Left lung (tissue), 10 donors: ENCODE data around the gene C19orf38. TPM values are rescaled to one million over a fixed set of nuclear protein-coding genes. Genes with fewer than 3 reads are reported as not detected.
"Not testable (repeated sequence)": the region's sequence is repeated elsewhere in the genome, so short reads cannot be mapped to it uniquely, and the experiment has no call there.

Source experiments
- ATAC-seq: fragments of 200-7000 bp; cut with Tn5 transposase; one replicate; pipeline ENCODE4 v1.9.1; 2020; ENCODE audit warnings: moderate library complexity
- DNase-seq, 4 donors: peaks; one replicate each; pipeline ENCODE4 v3.0.0-alpha.2; 2013 to 2020
- H3K27ac ChIP-seq, 2 donors: fragments of 200-600 bp; sonication (generic) in 1 of 2; one replicate each; pipeline versions ENCODE4 v1.5.0 to v1.8.0; 2020 to 2021
- H3K27me3 ChIP-seq, 2 donors: fragments of 200-600 bp; sonication (generic) in 1 of 2; one replicate each; pipeline versions ENCODE4 v1.5.0 to v1.8.0; 2020 to 2021
- H3K36me3 ChIP-seq, 2 donors: fragments of 200-600 bp; sonication (generic) in 1 of 2; one replicate each; pipeline versions ENCODE4 v1.5.0 to v1.8.0; 2020 to 2021
- H3K4me1 ChIP-seq, 2 donors: fragments of 200-600 bp; one replicate each; pipeline ENCODE4 v1.8.0; 2021
- H3K4me3 ChIP-seq, 2 donors: fragments of 200-600 bp; sonication (generic) in 1 of 2; one replicate each; pipeline versions ENCODE4 v1.5.0 to v1.8.0; 2020 to 2021; ENCODE audit warnings: mild to moderate bottlenecking in 1 of 2
- H3K9me3 ChIP-seq, 2 donors: fragments of 200-600 bp; sonication (generic) in 1 of 2; one replicate each; pipeline versions ENCODE4 v1.5.0 to v1.8.0; 2020 to 2021
- CTCF ChIP-seq, 2 donors: fragments of 200-600 bp; sonication (generic) in 1 of 2; IDR thresholded peaks; one replicate each; pipeline versions ENCODE4 v1.5.0 to v1.8.0; 2021; ENCODE audit warnings: antibody characterized with exemption in 2 of 2
- intact Hi-C, 2 donors: fragments of 100-400 bp; cut with DNase I; formaldehyde crosslinking; loops; one replicate each; pipeline versions ENCODE4 v1.11.2 to v1.14.2; 2022
- polyA plus RNA-seq, 6 donors: library from polyadenylated mRNA; unstranded; fragments of 120-200 nt; gene quantifications; one replicate each; pipeline ENCODE4 v1.2.1, GENCODE V29; 2013; ENCODE audit not compliant: insufficient read length in 6 of 6
- total RNA-seq, 2 donors: library from RNA; stranded (reverse); fragmentation: NEBNext Ultra II Directional; extraction: Animal tissue kit (Norgen Biotek cat#: 25700); gene quantifications; one replicate each; pipeline ENCODE4 v1.2.1, GENCODE V29; 2021
- donor health status: DM: no; HTN: yes; CAD: no.
- donor health status: DM: no; HTN: no; CAD: no.

C19orf38 gene
- total and polyA plus RNA-seq, 8 donors, result 2.8 to 11.8 (median 4.1) TPM

- Histone ChIP-seq H3K9me3 (no peaks in the 10 kb centered on the region), H3K4me1 (peaks cover 6 to 44% of the 10 kb centered on the region in 2 donors), H3K4me3 (peak overlapping the region; percentile 49 to 63), H3K36me3 (peaks cover 0 to 6% of the 10 kb centered on the region in 2 donors), H3K27me3 (peaks cover 0 to 4% of the 10 kb centered on the region in 2 donors), H3K27ac (peak overlapping the region; percentile 65 to 66)
- ATAC-seq (no peak), DNase-seq (peak in 3 of 4 donors; percentile 33 to 91 (median 55))
- intact Hi-C loops, result no loop called here
- TF ChIP-seq CTCF (IDR thresholded peaks at IDR 0.05), result no peak
Observed at GRCh38 chr19:10871711-10872545, 23.7 kb downstream of the C19orf38 start.

GRCh38 chr19:10872546-10873107 lies 24.4 kb downstream of the C19orf38 start:
- ATAC-seq (no peak), DNase-seq (no peak)
- intact Hi-C loops, result no loop called here
- Histone ChIP-seq H3K4me1 (peaks cover 7 to 51% of the 10 kb centered on the region in 2 donors), H3K9me3 (no peaks in the 10 kb centered on the region), H3K36me3 (peaks cover 0 to 6% of the 10 kb centered on the region in 2 donors), H3K4me3 (peak overlapping the region; percentile 49 to 63), H3K27me3 (peaks cover 0 to 4% of the 10 kb centered on the region in 2 donors), H3K27ac (peak overlapping the region; percentile 65 to 66)
- no peak for TF ChIP-seq CTCF (IDR thresholded peaks at IDR 0.05)

DNA sequence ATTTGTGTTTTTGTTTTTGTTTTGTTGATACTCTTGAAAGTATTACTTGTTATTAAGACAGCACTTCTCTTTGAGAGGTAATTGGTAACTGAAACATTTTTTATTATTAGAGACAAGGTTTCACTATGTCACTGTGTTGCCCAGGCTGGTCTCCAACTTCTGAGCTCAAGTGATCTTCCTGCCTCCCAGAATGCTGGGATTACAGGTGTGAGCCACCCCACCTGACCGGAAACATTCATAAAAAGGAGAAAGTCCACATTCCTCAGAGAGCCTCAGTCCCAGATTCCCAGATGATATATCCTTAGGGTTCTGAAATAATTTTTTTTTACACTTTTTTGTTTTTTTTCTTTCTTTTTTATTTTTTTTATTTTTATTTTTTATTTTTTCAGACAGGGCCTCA lies 25.8 kb downstream of the C19orf38 start:
- DNase-seq, result no peak
- no peak for TF ChIP-seq CTCF (IDR thresholded peaks at IDR 0.05)
- H3K27me3 ChIP-seq, result peaks cover 0 to 4% of the 10 kb centered on the region in 2 donors
- H3K4me3 ChIP-seq, result no peak overlapping the region
- no peak for ATAC-seq
- H3K27ac ChIP-seq, result no peak overlapping the region
- peaks cover 0 to 5% of the 10 kb centered on the region in 2 donors for H3K36me3 ChIP-seq
- intact Hi-C loops, result no loop called here
- H3K4me1 ChIP-seq, result peaks cover 9 to 61% of the 10 kb centered on the region in 2 donors
- H3K9me3 ChIP-seq, result no peaks in the 10 kb centered on the region

- H3K4me1 ChIP-seq, result peaks cover 11 to 60% of the 10 kb centered on the region in 2 donors
- no peak overlapping the region for H3K4me3 ChIP-seq
- TF ChIP-seq CTCF (IDR thresholded peaks at IDR 0.05), result no peak
- H3K27me3 ChIP-seq, result peaks cover 0 to 4% of the 10 kb centered on the region in 2 donors
- H3K27ac ChIP-seq, result peak overlapping the region; percentile 23 to 71
- ATAC-seq, result peak; percentile 22
- intact Hi-C loops, result no loop called here
- DNase-seq, result no peak
- H3K36me3 ChIP-seq, result no peaks in the 10 kb centered on the region
- no peaks in the 10 kb centered on the region for H3K9me3 ChIP-seq
Observed at GRCh38 chr19:10876459-10877240, 28.4 kb downstream of the C19orf38 start.

GRCh38 chr19:10877608-10878007 lies 29.4 kb downstream of the C19orf38 start:
- peak overlapping the region in 1 of 2 donors; percentile 71 for H3K27ac ChIP-seq
- ATAC-seq, intact Hi-C loops, H3K27me3 ChIP-seq, DNase-seq, H3K9me3 ChIP-seq, H3K36me3 ChIP-seq, H3K4me3 ChIP-seq: not testable (repeated sequence)
- peaks cover 11 to 55% of the 10 kb centered on the region in 2 donors for H3K4me1 ChIP-seq
